Adrenal gland (tissue), 12 donors: Measurements from ENCODE around the gene STAB2. TPM values are rescaled to one million over a fixed set of nuclear protein-coding genes. Genes with fewer than 3 reads are reported as not detected.

Experiments used
- DNase-seq, 7 donors: peaks; one replicate each; pipeline ENCODE4 v3.0.0-alpha.2; 2019 to 2020
- H3K27ac ChIP-seq, 5 donors: fragments of 200-600 bp; sonication (generic) in 4 of 5; 1 replicate in 3 of 5; 2 replicates in 2 of 5; pipeline versions ENCODE4 v1.5.1 to v1.8.0; 2016 to 2020; ENCODE audit warnings: mild to moderate bottlenecking in 1 of 5
- H3K27me3 ChIP-seq: fragments of 200-600 bp; 2 replicates; pipeline ENCODE4 v1.8.0; 2021
- H3K36me3 ChIP-seq, 2 donors: fragments of 200-600 bp; replicated peaks in 1 of 2; 1 replicate in 1 of 2; 2 replicates in 1 of 2; pipeline versions ENCODE4 v1.5.1 to v1.8.0; 2018 to 2022
- H3K4me1 ChIP-seq, 2 donors: fragments of 200-600 bp; replicated peaks in 1 of 2; 1 replicate in 1 of 2; 2 replicates in 1 of 2; pipeline versions ENCODE4 v1.5.1 to v1.8.0; 2018 to 2021
- H3K4me3 ChIP-seq, 4 donors: fragments of 200-600 bp; sonication (generic) in 3 of 4; one replicate each; pipeline ENCODE4 v1.5.1; 2016 to 2018
- H3K9me3 ChIP-seq, 3 donors: fragments of 200-600 bp; sonication (generic) in 1 of 3; replicated peaks in 1 of 3; 1 replicate in 2 of 3; 2 replicates in 1 of 3; pipeline versions ENCODE4 v1.5.1 to v1.8.0; 2016 to 2021
- CTCF ChIP-seq, 6 experiments: fragments of 450-650 bp in 4 of 6; fragments of 200-600 bp in 2 of 6; sonication (generic) in 1 of 6; IDR thresholded peaks; 1 replicate in 5 of 6; 2 replicates in 1 of 6; pipeline versions ENCODE4 v1.5.1 to v1.8.0; 2016 to 2021; ENCODE audit warnings: antibody characterized with exemption in 6 of 6, mild to moderate bottlenecking in 2 of 6, moderate library complexity in 1 of 6
- POLR2A ChIP-seq, 2 donors: fragments of 450-650 bp; IDR thresholded peaks; one replicate each; pipeline ENCODE4 v1.6.1; 2017; ENCODE audit warnings: antibody characterized with exemption in 2 of 2, mild to moderate bottlenecking in 2 of 2, moderate library complexity in 1 of 2
- WGBS, 4 donors: extraction: QIAGEN DNeasy Blood & Tissue Kit in 2 of 4; methylation state at CpG; one replicate each; pipeline versions ENCODE4 v1.1.5 to v1.1.7; 2013 to 2017; 5-methylcytosine and 5-hydroxymethylcytosine counted together
- intact Hi-C, 2 donors: fragments of 100-400 bp; cut with DNase I; formaldehyde crosslinking; loops; one replicate each; pipeline versions ENCODE4 v1.14.1 to v1.15.0; 2022 to 2023
- polyA plus RNA-seq, 3 donors: library from polyadenylated mRNA; stranded (reverse); fragments of 200-250 nt in 2 of 3; fragments of 350-450 nt in 1 of 3; fragmentation: Illumina TruSeq in 1 of 3; extraction: RNeasy Lipid Tissue Mini Kit (QIAGEN cat#74804) in 1 of 3; gene quantifications; one replicate each; pipeline ENCODE4 v1.2.3, GENCODE V29; 2013 to 2014
- total RNA-seq, 9 donors: library from RNA; depleted of rRNA in 4 of 9; stranded (reverse); fragments of >200 nt in 4 of 9; fragments of 120-200 nt in 1 of 9; fragmentation: NEBNext Ultra II Directional in 1 of 9; extraction: Animal tissue kit (Norgen Biotek cat#: 25700) in 1 of 9; gene quantifications; one replicate each; pipeline versions ENCODE4 v1.1.0 to v1.2.4, GENCODE V29; 2013 to 2023
- donor health status: healthy with polysubstance abuse.
- donor health status: Bipolar disorder and iron deficiency.
- donor health status: DM: yes; HTN: yes; CAD: no.
- donor health status: DM: no; HTN: no; CAD: no.
- donor health status: DM: no; HTN: no; CAD: no.
- donor health status: DM: yes; HTN: yes; CAD: no.

STAB2 gene
- total and polyA plus RNA-seq, 12 donors: 0.02 to 2.1 (median 0.27) TPM; not detected in 1

GRCh38 chr12:103748875-103749274, 161.8 kb downstream of the STAB2 start:
- Histone ChIP-seq H3K4me1 (no peaks in the 10 kb centered on the region), H3K9me3 (no peaks in the 10 kb centered on the region), H3K27ac (no peak overlapping the region), H3K4me3 (no peak overlapping the region), H3K36me3 (no peaks in the 10 kb centered on the region), H3K27me3 (no peaks in the 10 kb centered on the region)
- TF ChIP-seq POLR2A (IDR thresholded peaks at IDR 0.05) (no peak), CTCF (IDR thresholded peaks at IDR 0.05) (no peak)
- intact Hi-C loops: no loop called here
- 90 to 94% (median 92%) methylated on average over 11 to 12 of the region's 12 CpGs for WGBS, 4 donors
- no peak for DNase-seq

GRCh38 chr12:103751171-103751570, 164.1 kb downstream of the STAB2 start:
- Histone ChIP-seq H3K4me1 (no peaks in the 10 kb centered on the region), H3K4me3 (no peak overlapping the region), H3K27ac (no peak overlapping the region), H3K27me3 (no peaks in the 10 kb centered on the region), H3K9me3 (no peaks in the 10 kb centered on the region), H3K36me3 (no peaks in the 10 kb centered on the region)
- DNase-seq: no peak
- intact Hi-C loops: no loop called here
- 74 to 100% (median 89%) methylated on average over 1 of the region's 1 CpG for WGBS, 4 donors
- no peak for TF ChIP-seq CTCF (IDR thresholded peaks at IDR 0.05)
- no peak for TF ChIP-seq POLR2A (IDR thresholded peaks at IDR 0.05)

DNA sequence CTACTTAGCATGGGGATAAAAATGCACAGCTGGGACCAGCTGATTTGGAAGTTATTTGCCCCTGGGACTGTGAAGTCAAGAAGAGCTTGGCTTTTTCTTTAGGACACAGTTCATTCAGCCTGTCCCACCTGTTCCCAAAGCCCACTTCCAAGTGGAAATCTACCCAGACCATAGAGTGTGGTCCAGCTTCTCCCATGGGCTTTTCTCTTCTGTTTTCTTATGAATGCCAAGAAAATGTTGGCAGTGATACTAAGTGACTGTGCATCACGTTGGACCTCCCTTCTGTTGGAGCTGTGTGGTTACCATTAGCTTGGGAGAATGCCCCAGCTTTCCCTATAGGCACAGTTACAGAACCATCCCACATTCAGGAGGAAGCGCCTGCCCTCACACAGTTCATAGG, 164.5 kb downstream of the STAB2 start:
- H3K27ac ChIP-seq: no peak overlapping the region
- no peaks in the 10 kb centered on the region for H3K36me3 ChIP-seq
- H3K4me1 ChIP-seq: no peaks in the 10 kb centered on the region
- WGBS, 4 donors: 42 to 60% (median 52%) methylated on average over 2 of the region's 2 CpGs
- DNase-seq: no peak
- H3K9me3 ChIP-seq: no peaks in the 10 kb centered on the region
- no peak overlapping the region for H3K4me3 ChIP-seq
- intact Hi-C loops: no loop called here
- H3K27me3 ChIP-seq: no peaks in the 10 kb centered on the region
- TF ChIP-seq CTCF (IDR thresholded peaks at IDR 0.05) (no peak), POLR2A (IDR thresholded peaks at IDR 0.05) (no peak)

GRCh38 chr12:103755425-103755824, 168.4 kb downstream of the STAB2 start:
- DNase-seq: no peak
- Histone ChIP-seq H3K36me3 (no peaks in the 10 kb centered on the region), H3K9me3 (no peaks in the 10 kb centered on the region), H3K4me1 (no peaks in the 10 kb centered on the region), H3K4me3 (no peak overlapping the region), H3K27me3 (no peaks in the 10 kb centered on the region), H3K27ac (no peak overlapping the region)
- 62 to 83% (median 65%) methylated on average over 3 of the region's 3 CpGs for WGBS, 4 donors
- TF ChIP-seq CTCF (IDR thresholded peaks at IDR 0.05): no peak
- no peak for TF ChIP-seq POLR2A (IDR thresholded peaks at IDR 0.05)
- intact Hi-C loops: no loop called here
